ENCODE data around the gene ASPM.
"Not testable (repeated sequence)": the region's sequence is repeated elsewhere in the genome, so short reads cannot be mapped to it uniquely, and the experiment has no call there.

ASPM gene

GRCh38 chr1:197144570-197145325, 1.7 kb downstream of the ASPM start:
- DNase-seq, result peak; percentile 38

- no peak for DNase-seq
These were observed 3.2 kb downstream of the ASPM start for GRCh38 chr1:197143276-197143675.

- DNase-seq, result no peak
These were observed 4.9 kb downstream of the ASPM start for GRCh38 chr1:197141575-197141974.

GRCh38 chr1:197140121-197140520, 6.3 kb downstream of the ASPM start:
- no peak for DNase-seq

GRCh38 chr1:197139169-197139568, 7.3 kb downstream of the ASPM start:
- no peak for DNase-seq

GRCh38 chr1:197137322-197137721, 9.1 kb downstream of the ASPM start:
- no peak for DNase-seq

- DNase-seq, result no peak
These were observed 15.7 kb downstream of the ASPM start for GRCh38 chr1:197130677-197131304.

GRCh38 chr1:197129698-197130097, 16.8 kb downstream of the ASPM start:
- no peak for DNase-seq

GRCh38 chr1:197127246-197127912, 19.1 kb downstream of the ASPM start:
- DNase-seq, result no peak

GRCh38 chr1:197126691-197127090, 19.8 kb downstream of the ASPM start:
- no peak for DNase-seq

- DNase-seq, result no peak
These were observed 22.1 kb downstream of the ASPM start for GRCh38 chr1:197124376-197124775.

- DNase-seq, result no peak
These were observed 30.3 kb downstream of the ASPM start for GRCh38 chr1:197116156-197116555.

- no peak for DNase-seq
These were observed 39.6 kb downstream of the ASPM start for GRCh38 chr1:197106869-197107268.

- DNase-seq, result no peak
These were observed 43.2 kb downstream of the ASPM start for GRCh38 chr1:197103300-197103699.

GRCh38 chr1:197101978-197102377, 44.5 kb downstream of the ASPM start:
- no peak for DNase-seq

GRCh38 chr1:197100677-197101076, 45.8 kb downstream of the ASPM start:
- no peak for DNase-seq

- no peak for DNase-seq
These were observed 47.0 kb downstream of the ASPM start for GRCh38 chr1:197099444-197099843.

GRCh38 chr1:197096971-197097370, 49.5 kb downstream of the ASPM start:
- DNase-seq, result not testable (repeated sequence)

GRCh38 chr1:197096137-197096536, 50.3 kb downstream of the ASPM start:
- DNase-seq, result no peak

- DNase-seq, result no peak
These were observed 53.1 kb downstream of the ASPM start for GRCh38 chr1:197093226-197093885.

GRCh38 chr1:197092491-197093023, 53.9 kb downstream of the ASPM start:
- no peak for DNase-seq

GRCh38 chr1:197083474-197083873, 63.0 kb downstream of the ASPM start:
- DNase-seq, result no peak

- no peak for DNase-seq
These were observed 65.2 kb downstream of the ASPM start for GRCh38 chr1:197081117-197081753.

All from stimulated activated CD8-positive, alpha-beta memory T cell treated with anti-CD3 and anti-CD28 coated beads, Interleukin-4, amount 100 ng/mL, for 48 hours (primary cell).